Lower leg skin (tissue), 4 donors: ENCODE results near the gene PCSK5. TPM values are rescaled to one million over a fixed set of nuclear protein-coding genes. Genes with fewer than 3 reads are reported as not detected.

Source experiments
- DNase-seq, 2 donors: peaks; one replicate each; pipeline ENCODE4 v3.0.0-alpha.2; 2019; ENCODE audit warnings: low spot score in 2 of 2
- H3K4me3 ChIP-seq: fragments of 200-600 bp; sonication (generic); 2 replicates; pipeline ENCODE4 v1.5.1; 2017; ENCODE audit warnings: mild to moderate bottlenecking, low read depth; ENCODE audit not compliant: poor library complexity, severe bottlenecking
- POLR2A ChIP-seq, 2 donors: fragments of 450-650 bp; IDR thresholded peaks; one replicate each; pipeline ENCODE4 v1.6.1; 2016 to 2017; ENCODE audit warnings: antibody characterized with exemption in 2 of 2, mild to moderate bottlenecking in 1 of 2, moderate library complexity in 1 of 2
- WGBS, 2 donors: methylation state at CpG; one replicate each; pipeline ENCODE4 v1.1.5; 2018; 5-methylcytosine and 5-hydroxymethylcytosine counted together
- intact Hi-C: fragments of 100-400 bp; cut with DNase I; formaldehyde crosslinking; loops from one replicate; pipeline ENCODE4 v1.15.0; 2023; ENCODE audit warnings: low total_unique reads
- total RNA-seq, 4 donors: library from RNA; depleted of rRNA; stranded (reverse); fragments of >200 nt; gene quantifications; one replicate each; pipeline ENCODE4 v1.1.0, GENCODE V29; 2016
- TF ChIP-seq, protein P1 (sequence below), 3 donors: fragments of 450-650 bp; IDR thresholded peaks; one replicate each; pipeline ENCODE4 v1.5.1; 2016; ENCODE audit warnings: antibody characterized with exemption in 3 of 3, mild to moderate bottlenecking in 3 of 3, moderate library complexity in 2 of 3

The PCSK5 gene
- total RNA-seq, 4 donors from 2014 or later, result 6.4 to 10.8 (median 9.7) TPM

DNA sequence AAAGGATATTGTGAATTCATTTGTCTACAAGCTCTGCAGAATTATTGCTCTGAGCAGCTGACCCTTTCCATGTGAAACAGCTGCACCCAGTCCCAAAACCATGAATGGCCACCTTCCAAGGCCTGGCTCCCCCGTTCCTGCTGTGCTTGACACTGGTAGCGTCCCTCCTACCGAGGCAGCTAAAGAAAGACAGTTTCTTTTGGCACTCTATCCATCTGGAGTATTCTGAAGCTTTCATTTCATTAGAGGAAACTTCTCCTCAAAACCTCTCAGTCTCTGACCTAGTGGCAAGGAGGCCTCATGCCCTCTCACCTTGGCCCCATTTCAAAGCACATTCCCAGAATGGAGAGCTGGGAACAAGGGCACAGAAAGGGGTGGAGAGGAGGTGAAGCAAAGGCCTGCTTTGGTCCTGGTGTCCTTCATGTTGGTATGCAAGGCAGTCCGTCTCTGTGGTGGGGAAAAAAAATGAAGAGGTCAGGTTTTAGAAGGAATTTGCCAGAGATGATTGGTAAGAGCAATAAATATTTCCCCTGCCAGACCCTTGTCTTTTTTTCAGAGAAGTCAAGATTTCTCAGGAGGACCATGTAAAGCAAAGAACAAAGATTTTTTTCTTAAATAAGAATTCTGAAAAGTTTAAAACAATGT is 271.7 kb downstream of the PCSK5 start:
- no peak for TF ChIP-seq POLR2A (IDR thresholded peaks at IDR 0.05)
- TF ChIP-seq, protein P1, sequence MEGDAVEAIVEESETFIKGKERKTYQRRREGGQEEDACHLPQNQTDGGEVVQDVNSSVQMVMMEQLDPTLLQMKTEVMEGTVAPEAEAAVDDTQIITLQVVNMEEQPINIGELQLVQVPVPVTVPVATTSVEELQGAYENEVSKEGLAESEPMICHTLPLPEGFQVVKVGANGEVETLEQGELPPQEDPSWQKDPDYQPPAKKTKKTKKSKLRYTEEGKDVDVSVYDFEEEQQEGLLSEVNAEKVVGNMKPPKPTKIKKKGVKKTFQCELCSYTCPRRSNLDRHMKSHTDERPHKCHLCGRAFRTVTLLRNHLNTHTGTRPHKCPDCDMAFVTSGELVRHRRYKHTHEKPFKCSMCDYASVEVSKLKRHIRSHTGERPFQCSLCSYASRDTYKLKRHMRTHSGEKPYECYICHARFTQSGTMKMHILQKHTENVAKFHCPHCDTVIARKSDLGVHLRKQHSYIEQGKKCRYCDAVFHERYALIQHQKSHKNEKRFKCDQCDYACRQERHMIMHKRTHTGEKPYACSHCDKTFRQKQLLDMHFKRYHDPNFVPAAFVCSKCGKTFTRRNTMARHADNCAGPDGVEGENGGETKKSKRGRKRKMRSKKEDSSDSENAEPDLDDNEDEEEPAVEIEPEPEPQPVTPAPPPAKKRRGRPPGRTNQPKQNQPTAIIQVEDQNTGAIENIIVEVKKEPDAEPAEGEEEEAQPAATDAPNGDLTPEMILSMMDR (IDR thresholded peaks at IDR 0.05), result no peak
- H3K4me3 ChIP-seq, result no peak overlapping the region
- intact Hi-C loops, result no loop called here
- 67 to 71% methylated on average over 4 of the region's 4 CpGs for WGBS, 2 donors
- DNase-seq, result no peak

DNA sequence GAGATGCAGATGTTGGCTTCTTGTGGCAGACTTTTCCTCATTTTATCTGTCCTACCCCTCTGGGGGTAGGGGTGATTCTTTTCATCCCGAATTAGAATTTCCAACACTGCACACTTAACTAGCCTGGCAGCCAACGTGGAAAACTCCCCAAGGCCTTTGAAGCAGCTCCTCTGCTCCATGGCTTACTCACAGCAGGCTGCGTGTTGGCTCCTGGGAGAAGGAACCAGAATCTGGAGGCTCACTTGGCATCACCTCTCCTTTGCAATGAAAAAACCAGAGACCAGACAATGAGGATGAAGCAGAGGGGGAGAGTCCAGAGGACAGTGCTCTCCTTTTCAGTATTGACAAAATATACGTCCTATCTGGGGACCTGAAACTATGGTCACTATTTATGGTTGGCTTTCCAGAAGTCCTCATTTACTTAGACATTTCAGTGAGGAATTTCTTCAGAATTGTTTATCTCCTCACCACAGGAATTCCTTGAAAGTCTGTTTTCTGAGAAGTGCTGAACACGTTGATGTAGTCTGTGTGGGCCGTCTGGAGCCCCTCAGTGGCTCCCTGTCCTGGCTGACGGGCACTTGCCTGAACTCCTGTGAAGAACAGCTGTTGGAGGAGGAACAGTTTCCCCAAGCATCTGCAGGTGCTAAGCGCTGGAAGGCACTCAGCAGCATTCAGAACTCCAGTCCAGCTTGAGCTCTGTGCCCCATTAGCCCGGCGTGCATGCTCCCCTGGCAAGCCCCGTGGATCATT is 272.5 kb downstream of the PCSK5 start:
- intact Hi-C loops, result no loop called here
- no peak for DNase-seq
- 59 to 60% methylated on average over 11 of the region's 11 CpGs for WGBS, 2 donors
- H3K4me3 ChIP-seq, result no peak overlapping the region
- TF ChIP-seq, protein P1 (IDR thresholded peaks at IDR 0.05), result no peak
- no peak for TF ChIP-seq POLR2A (IDR thresholded peaks at IDR 0.05)

DNA sequence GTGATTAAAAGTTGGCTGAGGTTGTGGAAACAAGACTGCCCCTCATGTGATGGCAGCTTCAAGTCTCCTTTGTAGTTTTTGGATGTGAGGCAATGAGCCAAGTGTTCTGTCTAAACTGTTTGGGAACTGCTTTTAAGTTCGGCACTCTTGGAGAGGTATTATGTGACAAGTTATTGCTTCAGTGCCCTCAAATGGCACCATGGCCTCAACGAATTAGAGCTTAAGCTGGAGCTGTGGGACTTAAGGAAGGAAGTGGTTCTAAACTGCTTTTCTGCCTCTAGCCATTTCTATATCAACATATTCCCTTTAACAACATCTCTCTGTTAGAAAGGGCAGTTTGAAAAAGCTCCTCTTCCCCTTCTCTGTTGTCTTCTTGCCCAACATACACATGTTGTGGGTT is 276.1 kb downstream of the PCSK5 start:
- DNase-seq, result no peak
- TF ChIP-seq, protein P1 (IDR thresholded peaks at IDR 0.05), result no peak
- TF ChIP-seq POLR2A (IDR thresholded peaks at IDR 0.05), result no peak
- no peak overlapping the region for H3K4me3 ChIP-seq
- intact Hi-C loops, result no loop called here
- whole genome bisulfite sequencing, 2 donors, result 42 to 45% methylated on average over 2 of the region's 2 CpGs

DNA sequence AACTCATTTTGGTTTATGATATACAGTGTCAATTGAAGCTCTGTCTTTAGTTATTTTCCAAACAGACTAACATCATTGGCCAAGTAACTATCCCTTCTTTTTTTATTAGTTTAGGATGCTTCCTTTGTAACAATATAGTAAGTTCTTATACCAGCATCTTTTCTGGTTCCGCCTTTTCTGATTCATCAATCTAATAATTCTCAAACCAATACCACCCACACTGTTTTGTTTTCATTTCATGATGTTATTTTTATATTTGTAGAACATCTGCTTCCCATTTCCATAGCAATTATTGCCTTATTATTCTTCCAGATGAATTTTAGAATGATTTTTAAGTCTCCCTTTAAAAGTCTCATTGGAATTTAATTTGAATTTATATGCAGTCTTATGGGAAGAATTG is 285.7 kb downstream of the PCSK5 start:
- H3K4me3 ChIP-seq, result no peak overlapping the region
- intact Hi-C loops, result no loop called here
- no peak for TF ChIP-seq POLR2A (IDR thresholded peaks at IDR 0.05)
- TF ChIP-seq, protein P1 (IDR thresholded peaks at IDR 0.05), result no peak
- 47 to 69% methylated on average over 1 of the region's 1 CpG for WGBS, 2 donors
- DNase-seq, result no peak

DNA sequence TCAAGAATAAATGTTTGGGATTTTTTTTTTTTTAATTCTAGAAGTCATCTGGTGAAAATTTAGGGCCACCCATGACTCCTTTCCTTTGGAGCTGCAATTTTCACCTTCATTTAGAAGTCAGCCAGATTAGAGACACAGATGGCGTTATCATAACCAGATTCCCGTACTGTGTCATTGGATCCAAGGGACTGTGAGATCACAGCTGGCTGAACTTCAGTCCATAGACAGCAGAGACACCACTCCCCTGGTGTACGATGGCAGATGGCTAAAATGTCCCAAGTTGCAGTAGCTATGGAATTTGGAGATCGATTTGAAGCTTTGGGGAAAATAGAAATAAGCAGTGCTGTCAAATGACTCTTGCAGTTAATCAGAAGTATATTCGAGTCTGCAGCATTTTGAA is 287.5 kb downstream of the PCSK5 start:
- intact Hi-C loops, result no loop called here
- 56 to 71% methylated on average over 5 of the region's 5 CpGs for WGBS, 2 donors
- no peak for DNase-seq
- TF ChIP-seq POLR2A (IDR thresholded peaks at IDR 0.05), result no peak
- TF ChIP-seq, protein P1 (IDR thresholded peaks at IDR 0.05), result no peak
- H3K4me3 ChIP-seq, result no peak overlapping the region
